ENCODE data around the gene CXCL3.

GRCh38 chr4:74055498-74055897 is 17.0 kb upstream of the CXCL3 start:
- no peak for TF ChIP-seq EZH2 (IDR thresholded peaks at IDR 0.05; ENCODE audit: borderline replicate concordance, low read depth, low read length, severe bottlenecking)
- TF ChIP-seq, protein P1, sequence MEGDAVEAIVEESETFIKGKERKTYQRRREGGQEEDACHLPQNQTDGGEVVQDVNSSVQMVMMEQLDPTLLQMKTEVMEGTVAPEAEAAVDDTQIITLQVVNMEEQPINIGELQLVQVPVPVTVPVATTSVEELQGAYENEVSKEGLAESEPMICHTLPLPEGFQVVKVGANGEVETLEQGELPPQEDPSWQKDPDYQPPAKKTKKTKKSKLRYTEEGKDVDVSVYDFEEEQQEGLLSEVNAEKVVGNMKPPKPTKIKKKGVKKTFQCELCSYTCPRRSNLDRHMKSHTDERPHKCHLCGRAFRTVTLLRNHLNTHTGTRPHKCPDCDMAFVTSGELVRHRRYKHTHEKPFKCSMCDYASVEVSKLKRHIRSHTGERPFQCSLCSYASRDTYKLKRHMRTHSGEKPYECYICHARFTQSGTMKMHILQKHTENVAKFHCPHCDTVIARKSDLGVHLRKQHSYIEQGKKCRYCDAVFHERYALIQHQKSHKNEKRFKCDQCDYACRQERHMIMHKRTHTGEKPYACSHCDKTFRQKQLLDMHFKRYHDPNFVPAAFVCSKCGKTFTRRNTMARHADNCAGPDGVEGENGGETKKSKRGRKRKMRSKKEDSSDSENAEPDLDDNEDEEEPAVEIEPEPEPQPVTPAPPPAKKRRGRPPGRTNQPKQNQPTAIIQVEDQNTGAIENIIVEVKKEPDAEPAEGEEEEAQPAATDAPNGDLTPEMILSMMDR (IDR thresholded peaks at IDR 0.05; ENCODE audit: borderline replicate concordance, extremely low read depth, low read length, poor library complexity, severe bottlenecking), result no peak
